H1 (cell line): Measurements from ENCODE around the gene URGCP.

Experiments used
- CTCF ChIP-seq, 3 experiments: IDR thresholded peaks; 1 replicate in 2 of 3; 2 replicates in 1 of 3; pipeline versions ENCODE4 v1.5.1 to v1.6.1; 2011; ENCODE audit warnings: low read length in 3 of 3, mild to moderate bottlenecking in 3 of 3, inconsistent platforms in 2 of 3, low read depth in 1 of 3, moderate library complexity in 1 of 3; ENCODE audit not compliant: insufficient read depth in 1 of 3; ENCODE audit errors: control extremely low read depth in 1 of 3
- EP300 ChIP-seq, 2 experiments: IDR thresholded peaks; 1 replicate in 1 of 2; 2 replicates in 1 of 2; pipeline ENCODE4 v1.6.1; 2011 to 2012; ENCODE audit warnings: low read depth in 2 of 2, low read length in 2 of 2, mild to moderate bottlenecking in 2 of 2, borderline replicate concordance in 1 of 2, inconsistent platforms in 1 of 2, moderate library complexity in 1 of 2
- HDAC2 ChIP-seq, 2 experiments: fragments of 300-600 bp in 1 of 2; sonication (generic) in 1 of 2; IDR thresholded peaks; 2 replicates each; pipeline ENCODE4 v1.6.1; 2011 to 2012; ENCODE audit warnings: low read depth in 2 of 2, low read length in 2 of 2, mild to moderate bottlenecking in 2 of 2, moderate library complexity in 2 of 2, borderline replicate concordance in 1 of 2, inconsistent platforms in 1 of 2
- JUN ChIP-seq: IDR thresholded peaks from 2 replicates; pipeline ENCODE4 v1.6.1; 2011; ENCODE audit warnings: low read depth, mild to moderate bottlenecking, improper control_type of control experiment, low read length
- KDM1A ChIP-seq: fragments of 200-600, 300-600 bp; sonication (generic); IDR thresholded peaks from 2 replicates; pipeline ENCODE4 v1.7.1; 2016; ENCODE audit warnings: mild to moderate bottlenecking, low read length, borderline replicate concordance
- NANOG ChIP-seq: IDR thresholded peaks from 2 replicates; pipeline ENCODE4 v1.6.1; 2011; ENCODE audit warnings: low read length, low read depth, mild to moderate bottlenecking, inconsistent platforms; ENCODE audit not compliant: insufficient read depth, poor library complexity, severe bottlenecking
- POLR2A ChIP-seq, 2 experiments: IDR thresholded peaks; 1 replicate in 1 of 2; 2 replicates in 1 of 2; pipeline ENCODE4 v1.6.1; 2011; ENCODE audit warnings: low read depth in 2 of 2, low read length in 2 of 2, mild to moderate bottlenecking in 2 of 2; ENCODE audit errors: control extremely low read depth in 1 of 2
- POLR2AphosphoS5 ChIP-seq: IDR thresholded peaks from 2 replicates; pipeline ENCODE4 v1.6.1; 2011; ENCODE audit warnings: low read depth, low read length
- TBP ChIP-seq: IDR thresholded peaks from 2 replicates; pipeline ENCODE4 v1.6.1; 2011; ENCODE audit warnings: low read depth, low read length, improper control_type of control experiment
- TCF12 ChIP-seq: IDR thresholded peaks from 2 replicates; pipeline ENCODE4 v1.6.1; 2011; ENCODE audit warnings: low read depth, mild to moderate bottlenecking, low read length

DNA sequence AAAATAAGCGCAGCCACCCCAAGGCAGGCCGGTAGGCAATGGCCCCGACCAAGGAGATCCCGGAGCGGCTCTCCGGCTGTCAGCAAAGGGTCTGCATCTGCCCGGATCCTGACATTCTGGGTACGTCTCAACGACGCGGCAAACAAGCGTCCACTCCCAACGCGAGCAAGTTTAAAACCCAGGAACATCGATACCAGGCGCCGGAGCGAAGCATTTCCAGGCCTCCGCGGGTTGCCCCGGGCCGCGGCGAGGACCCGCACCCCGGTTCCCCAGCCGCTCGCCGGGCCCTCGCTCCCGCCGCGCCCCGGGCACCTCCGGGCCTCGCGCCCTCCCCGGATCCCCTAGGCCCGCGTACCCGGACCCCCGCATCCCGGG, 453 bp downstream of the URGCP start:
- TF ChIP-seq HDAC2 (IDR thresholded peaks at IDR 0.05; ENCODE audit: borderline replicate concordance in 1 of 2, low read depth in 2 of 2, low read length in 2 of 2): no peak
- no peak for TF ChIP-seq CTCF (IDR thresholded peaks at IDR 0.05; ENCODE audit: control extremely low read depth in 1 of 3, insufficient read depth in 1 of 3, low read depth in 1 of 3, low read length in 3 of 3)
- no peak for TF ChIP-seq EP300 (IDR thresholded peaks at IDR 0.05; ENCODE audit: borderline replicate concordance in 1 of 2, low read depth in 2 of 2, low read length in 2 of 2)
- TF ChIP-seq POLR2A (IDR thresholded peaks at IDR 0.05; ENCODE audit: control extremely low read depth in 1 of 2, low read depth in 2 of 2, low read length in 2 of 2): no peak
- TF ChIP-seq NANOG: no peak
- TF ChIP-seq POLR2AphosphoS5: no peak; the same call in 1 of the 2 replicates
- TF ChIP-seq TBP: no peak
- TF ChIP-seq KDM1A: no peak
- no peak for TF ChIP-seq JUN
- TF ChIP-seq TCF12: no peak
